Measurements from ENCODE around the gene RAD18. TPM values are rescaled to one million over a fixed set of nuclear protein-coding genes. Genes with fewer than 3 reads are reported as not detected.

Gene RAD18

DNA sequence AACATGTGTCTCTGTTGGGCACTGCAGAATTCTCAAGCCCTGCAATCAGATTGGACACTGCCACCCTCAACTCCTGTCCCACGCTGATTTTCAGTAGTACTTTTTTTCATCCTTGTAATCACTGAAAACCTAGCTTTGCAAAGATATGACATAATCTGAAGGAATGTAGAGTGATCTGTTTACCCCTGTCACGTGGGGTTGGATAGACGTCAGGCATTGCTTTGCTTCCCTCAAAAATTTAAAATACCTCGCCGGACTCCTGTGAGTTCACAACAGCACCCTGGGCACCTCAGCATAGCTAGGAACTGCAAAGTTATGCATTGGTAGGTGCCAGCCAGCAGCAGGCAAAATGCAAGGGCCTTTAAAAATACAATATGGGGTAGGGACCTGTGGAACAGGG, 122.7 kb downstream of the RAD18 start:
- Histone ChIP-seq H3K27me3 (ENCODE audit: control insufficient read depth, insufficient read depth, low read length) (no peaks in the 10 kb centered on the region), H3K9me3 (replicated peaks; ENCODE audit: low read length) (no peaks in the 10 kb centered on the region), H3K9ac (ENCODE audit: low read depth, low read length) (no peak overlapping the region), H3K36me3 (ENCODE audit: insufficient read depth, low read length) (peaks cover 4% of the 10 kb centered on the region), H3K4me3 (ENCODE audit: low read length) (no peak overlapping the region), H3K4me1 (ENCODE audit: control insufficient read depth, insufficient read depth, low read length) (peaks cover 17% of the 10 kb centered on the region), H3K4me2 (ENCODE audit: low read length) (no peak overlapping the region)

DNA sequence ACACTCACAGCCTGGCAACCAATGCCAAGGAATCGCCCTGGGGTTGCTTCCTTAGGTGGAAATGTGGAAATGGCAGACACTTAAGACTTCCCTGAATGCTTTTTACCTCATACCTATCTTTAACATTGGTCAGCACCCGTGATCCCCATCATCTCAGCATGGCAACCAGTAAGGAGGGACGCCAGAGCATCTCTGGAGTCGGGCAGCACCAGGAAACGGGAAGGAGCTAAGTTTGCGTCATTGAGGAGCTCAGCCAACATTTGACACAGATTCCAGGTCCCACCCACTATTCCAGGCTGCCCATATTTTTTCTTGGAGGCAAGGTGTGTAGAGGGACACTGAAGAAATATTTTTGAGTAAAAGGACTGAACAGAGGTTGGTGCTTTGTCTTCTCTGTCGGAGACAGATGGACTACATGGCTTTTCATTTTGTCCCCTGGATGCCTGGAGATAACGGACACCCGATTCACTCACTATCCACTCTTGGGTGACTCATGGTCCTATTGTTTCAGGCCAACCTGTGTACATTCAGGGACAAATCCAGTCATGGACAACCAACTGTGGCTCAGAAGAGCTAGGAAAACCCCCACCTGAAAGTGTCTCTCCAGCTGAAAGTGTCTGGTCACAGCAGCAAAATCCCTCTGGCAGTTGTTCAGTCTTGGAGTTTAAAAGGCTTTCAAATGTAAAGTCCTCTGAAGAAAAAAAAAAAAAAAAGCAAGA, 123.5 kb downstream of the RAD18 start:
- Histone ChIP-seq H3K4me1 (ENCODE audit: control insufficient read depth, insufficient read depth, low read length) (peaks cover 14% of the 10 kb centered on the region), H3K4me3 (ENCODE audit: low read length) (no peak overlapping the region), H3K27me3 (ENCODE audit: control insufficient read depth, insufficient read depth, low read length) (no peaks in the 10 kb centered on the region), H3K9ac (ENCODE audit: low read depth, low read length) (no peak overlapping the region), H3K4me2 (ENCODE audit: low read length) (no peak overlapping the region), H3K9me3 (replicated peaks; ENCODE audit: low read length) (no peaks in the 10 kb centered on the region), H3K36me3 (ENCODE audit: insufficient read depth, low read length) (peaks cover 4% of the 10 kb centered on the region)

DNA sequence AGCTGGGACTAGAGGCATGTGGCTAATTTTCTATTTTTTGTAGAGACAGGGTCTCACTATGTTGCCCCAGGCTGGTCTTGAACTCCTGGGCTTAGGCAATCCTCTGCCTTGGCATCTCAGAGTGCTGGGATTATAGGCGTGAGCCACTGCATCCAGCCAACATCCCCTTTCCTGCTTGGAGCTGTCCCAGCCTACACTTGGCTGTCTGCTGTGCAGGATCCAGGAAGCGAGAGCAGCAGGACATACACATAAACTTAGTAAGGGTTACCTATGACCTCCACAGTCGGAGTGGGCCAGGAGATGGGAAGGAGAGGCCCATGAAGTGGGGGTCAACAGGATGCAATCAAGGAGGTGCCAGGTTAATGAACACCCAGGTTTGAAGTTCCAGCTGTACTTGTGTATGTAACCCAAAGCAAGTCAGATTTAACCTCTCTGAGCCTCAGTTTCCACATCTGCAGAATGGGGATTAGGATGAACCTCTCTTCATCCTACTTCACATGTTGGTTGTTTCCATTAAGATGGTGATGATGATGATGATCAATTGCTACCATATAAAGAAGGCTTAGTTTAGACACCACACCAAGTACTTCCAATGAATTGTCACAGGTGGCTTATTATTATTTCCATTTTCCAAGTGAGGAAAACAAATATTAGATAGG, 124.4 kb downstream of the RAD18 start:
- Histone ChIP-seq H3K9me3 (replicated peaks; ENCODE audit: low read length) (no peaks in the 10 kb centered on the region), H3K4me2 (ENCODE audit: low read length) (no peak overlapping the region), H3K4me1 (ENCODE audit: control insufficient read depth, insufficient read depth, low read length) (peaks cover 14% of the 10 kb centered on the region), H3K9ac (ENCODE audit: low read depth, low read length) (no peak overlapping the region), H3K27me3 (ENCODE audit: control insufficient read depth, insufficient read depth, low read length) (no peaks in the 10 kb centered on the region), H3K36me3 (ENCODE audit: insufficient read depth, low read length) (peaks cover 4% of the 10 kb centered on the region), H3K4me3 (ENCODE audit: low read length) (no peak overlapping the region)

DNA sequence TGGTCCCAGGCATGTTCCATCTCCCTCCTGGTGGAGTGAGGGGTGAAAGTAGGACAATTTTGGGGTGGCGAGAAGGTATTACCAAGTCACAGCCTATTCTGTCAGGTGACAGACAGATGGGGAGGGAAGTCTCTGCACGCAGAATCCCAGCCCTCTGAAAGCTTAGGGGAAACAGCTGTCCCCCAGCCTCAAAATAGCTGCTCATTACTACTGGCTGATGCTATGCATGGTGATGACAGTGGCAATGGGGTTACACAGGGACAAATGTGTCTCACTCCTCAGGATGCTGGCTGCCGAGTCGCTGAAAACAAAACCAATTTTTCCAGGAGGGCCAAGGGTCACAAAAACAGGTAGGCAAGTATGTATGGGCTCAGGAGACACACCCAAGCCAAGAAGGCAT, 125.0 kb downstream of the RAD18 start:
- Histone ChIP-seq H3K27me3 (ENCODE audit: control insufficient read depth, insufficient read depth, low read length) (no peaks in the 10 kb centered on the region), H3K4me2 (ENCODE audit: low read length) (no peak overlapping the region), H3K9ac (ENCODE audit: low read depth, low read length) (no peak overlapping the region), H3K4me3 (ENCODE audit: low read length) (no peak overlapping the region), H3K4me1 (ENCODE audit: control insufficient read depth, insufficient read depth, low read length) (peaks cover 14% of the 10 kb centered on the region), H3K9me3 (replicated peaks; ENCODE audit: low read length) (no peaks in the 10 kb centered on the region), H3K36me3 (ENCODE audit: insufficient read depth, low read length) (peaks cover 4% of the 10 kb centered on the region)

DNA sequence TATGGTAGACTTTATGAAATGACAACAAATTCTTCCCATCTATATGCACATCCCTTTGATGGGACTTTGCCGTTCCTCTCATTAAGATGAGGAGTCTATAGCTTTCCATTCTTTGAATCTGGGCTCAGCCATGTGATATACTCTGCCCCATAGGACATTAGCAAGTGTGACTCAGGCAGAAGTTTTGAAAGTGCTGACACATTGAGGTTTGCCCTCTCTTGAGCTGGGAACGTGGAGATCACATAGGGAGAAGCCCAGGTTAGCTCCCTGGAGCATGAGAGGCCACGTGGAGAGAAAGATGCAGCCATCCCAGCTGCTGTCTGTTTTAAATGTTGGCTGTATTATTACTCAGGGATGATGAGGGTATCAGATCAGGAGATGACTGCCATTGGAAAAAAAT, 126.1 kb downstream of the RAD18 start:
- Histone ChIP-seq H3K36me3 (ENCODE audit: insufficient read depth, low read length) (peaks cover 4% of the 10 kb centered on the region), H3K27me3 (ENCODE audit: control insufficient read depth, insufficient read depth, low read length) (no peaks in the 10 kb centered on the region), H3K4me3 (ENCODE audit: low read length) (no peak overlapping the region), H3K9ac (ENCODE audit: low read depth, low read length) (no peak overlapping the region), H3K9me3 (replicated peaks; ENCODE audit: low read length) (no peaks in the 10 kb centered on the region), H3K4me1 (ENCODE audit: control insufficient read depth, insufficient read depth, low read length) (peaks cover 14% of the 10 kb centered on the region), H3K4me2 (ENCODE audit: low read length) (no peak overlapping the region)

DNA sequence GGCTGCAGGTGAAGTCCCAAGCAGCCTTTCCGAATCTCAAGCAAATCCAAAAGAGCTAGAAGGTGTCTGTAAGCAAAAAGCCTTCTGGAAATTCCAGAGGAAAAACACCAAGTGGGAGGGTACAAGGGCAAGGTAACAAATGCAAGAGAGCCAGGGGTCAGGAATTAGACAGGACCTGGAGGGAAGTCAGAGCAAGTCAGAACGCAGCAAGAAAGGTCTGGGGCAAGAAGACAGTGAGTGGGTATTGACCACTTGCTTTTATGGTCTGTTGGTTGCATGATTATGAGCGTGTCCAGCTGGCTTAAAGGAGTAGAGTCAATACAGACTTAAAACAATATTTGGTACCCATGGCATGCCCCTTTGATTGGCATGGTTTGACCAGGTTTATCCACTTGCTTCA, 127.2 kb downstream of the RAD18 start:
- Histone ChIP-seq H3K9me3 (replicated peaks; ENCODE audit: low read length) (no peaks in the 10 kb centered on the region), H3K27me3 (ENCODE audit: control insufficient read depth, insufficient read depth, low read length) (no peaks in the 10 kb centered on the region), H3K4me3 (ENCODE audit: low read length) (no peak overlapping the region), H3K36me3 (ENCODE audit: insufficient read depth, low read length) (peaks cover 4% of the 10 kb centered on the region), H3K4me2 (ENCODE audit: low read length) (no peak overlapping the region), H3K9ac (ENCODE audit: low read depth, low read length) (no peak overlapping the region), H3K4me1 (ENCODE audit: control insufficient read depth, insufficient read depth, low read length) (peaks cover 14% of the 10 kb centered on the region)

DNA sequence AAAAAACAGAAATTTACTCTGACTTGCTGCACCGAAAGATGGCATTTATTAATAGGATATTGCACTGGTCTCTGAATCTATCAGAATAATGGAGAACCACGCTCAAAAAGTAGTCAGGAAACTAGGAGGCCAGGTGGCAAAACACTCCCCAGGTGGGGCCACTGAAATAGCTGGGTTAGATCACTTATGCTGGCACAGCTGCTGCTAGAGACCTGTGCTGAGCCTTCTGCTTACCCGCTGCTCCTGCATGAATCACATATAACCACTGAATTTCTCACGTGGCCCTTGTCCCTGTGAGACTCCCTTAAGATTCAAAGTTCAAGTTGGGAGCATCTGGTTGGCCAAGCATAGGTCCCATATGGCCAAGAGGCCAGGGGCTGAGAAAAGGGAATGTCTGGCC, 127.9 kb downstream of the RAD18 start:
- Histone ChIP-seq H3K27me3 (ENCODE audit: control insufficient read depth, insufficient read depth, low read length) (no peaks in the 10 kb centered on the region), H3K4me1 (ENCODE audit: control insufficient read depth, insufficient read depth, low read length) (peaks cover 14% of the 10 kb centered on the region), H3K4me3 (ENCODE audit: low read length) (no peak overlapping the region), H3K9ac (ENCODE audit: low read depth, low read length) (no peak overlapping the region), H3K9me3 (replicated peaks; ENCODE audit: low read length) (no peaks in the 10 kb centered on the region), H3K4me2 (ENCODE audit: low read length) (no peak overlapping the region), H3K36me3 (ENCODE audit: insufficient read depth, low read length) (peaks cover 4% of the 10 kb centered on the region)

DNA sequence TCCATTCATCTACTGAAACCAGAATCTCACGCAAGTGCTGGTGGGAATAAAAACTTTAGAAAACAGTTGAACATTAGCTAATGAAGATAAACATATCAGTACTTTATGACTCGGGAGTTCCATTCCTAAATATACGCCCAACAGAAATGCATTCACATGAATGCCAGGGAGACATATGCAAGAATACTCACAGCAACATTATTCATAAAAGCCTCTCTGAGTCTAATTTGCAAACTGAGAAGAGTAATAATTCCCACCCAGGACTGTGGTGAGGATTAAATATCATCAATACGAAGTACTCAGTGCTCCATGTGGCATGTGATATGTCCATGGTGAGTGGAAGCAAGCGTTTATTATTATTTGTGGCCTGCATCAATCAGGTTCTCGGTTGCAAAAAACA, 128.3 kb downstream of the RAD18 start:
- no peak overlapping the region for H3K9ac ChIP-seq (ENCODE audit: low read depth, low read length)
- peaks cover 11% of the 10 kb centered on the region for H3K4me1 ChIP-seq (ENCODE audit: control insufficient read depth, insufficient read depth, low read length)
- peaks cover 4% of the 10 kb centered on the region for H3K36me3 ChIP-seq (ENCODE audit: insufficient read depth, low read length)
- no peak overlapping the region for H3K4me2 ChIP-seq (ENCODE audit: low read length)
- H3K27me3 ChIP-seq (ENCODE audit: control insufficient read depth, insufficient read depth, low read length) = no peaks in the 10 kb centered on the region
- no peaks in the 10 kb centered on the region for H3K9me3 ChIP-seq (replicated peaks; ENCODE audit: low read length)
- no peak overlapping the region for H3K4me3 ChIP-seq (ENCODE audit: low read length)

DNA sequence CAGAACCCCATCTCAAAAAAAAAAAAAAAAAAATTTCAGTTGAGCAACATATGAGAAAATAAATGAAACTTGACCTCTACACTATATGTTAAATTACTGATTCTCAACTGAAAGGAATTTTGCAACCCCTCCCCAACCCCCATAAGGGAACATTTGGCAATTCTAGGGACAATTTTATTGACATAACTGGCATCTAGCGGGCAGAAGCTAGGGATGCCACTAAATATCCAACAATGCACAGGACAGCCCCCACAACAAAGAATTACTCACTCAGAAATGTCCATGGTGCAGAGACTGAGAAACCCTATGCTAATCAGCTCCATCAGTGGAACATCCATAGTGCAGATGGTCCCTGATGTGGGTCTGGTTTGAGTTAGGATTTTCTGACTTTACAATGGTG, 135.6 kb downstream of the RAD18 start:
- no peaks in the 10 kb centered on the region for H3K4me1 ChIP-seq (ENCODE audit: control insufficient read depth, insufficient read depth, low read length)
- no peak overlapping the region for H3K9ac ChIP-seq (ENCODE audit: low read depth, low read length)
- no peaks in the 10 kb centered on the region for H3K9me3 ChIP-seq (replicated peaks; ENCODE audit: low read length)
- H3K36me3 ChIP-seq (ENCODE audit: insufficient read depth, low read length) = no peaks in the 10 kb centered on the region
- H3K4me2 ChIP-seq (ENCODE audit: low read length) = no peak overlapping the region
- H3K4me3 ChIP-seq (ENCODE audit: low read length) = no peak overlapping the region
- no peaks in the 10 kb centered on the region for H3K27me3 ChIP-seq (ENCODE audit: control insufficient read depth, insufficient read depth, low read length)

Small RNA genes lying within 50 kb of the gene (small RNA-seq; reads per million reads assigned to genes)
- gene RF00416 = not detected
